ENCODE data around the gene ALPG. TPM values are rescaled to one million over a fixed set of nuclear protein-coding genes. Genes with fewer than 3 reads are reported as not detected.

ALPG gene
- total and polyA plus RNA-seq, 2 donors (not counting 1 experiment from before 2014, with no cell fraction given) = not detected

- H3K27ac ChIP-seq (ENCODE audit: low read length in 2 of 2) = no peak overlapping the region
- no peaks in the 10 kb centered on the region for H3K9me3 ChIP-seq (ENCODE audit: control extremely low read depth in 1 of 3, control insufficient read depth in 2 of 3, insufficient read depth in 1 of 3, low read length in 2 of 3)
- H3K9me3 Mint-ChIP-seq (ENCODE audit: insufficient read depth) = no peaks in the 10 kb centered on the region
- ChIA-PET CTCF (no interaction called here), POLR2A (no interaction called here)
- no peak overlapping the region for H3K4me3 Mint-ChIP-seq
- H3K27ac Mint-ChIP-seq = no peak overlapping the region
- H4K20me1 ChIP-seq (ENCODE audit: control insufficient read depth, insufficient read depth, low read length, poor library complexity, severe bottlenecking) = no peaks in the 10 kb centered on the region
- intact Hi-C loops (cut with micrococcal nuclease) = no loop called here
- no peak overlapping the region for H3K4me2 ChIP-seq (replicated peaks; ENCODE audit: low read depth, low read length, poor library complexity, severe bottlenecking)
- no peaks in the 10 kb centered on the region for H3K79me2 ChIP-seq (ENCODE audit: control insufficient read depth, insufficient read depth, low read length)
- peaks cover 2% of the 10 kb centered on the region for H3K4me1 Mint-ChIP-seq
- TF ChIP-seq EZH2 (IDR thresholded peaks at IDR 0.05; ENCODE audit: borderline replicate concordance, insufficient read depth, low read depth, low read length, poor library complexity, severe bottlenecking) = no peak
- no peaks in the 10 kb centered on the region for H3K27me3 ChIP-seq (replicated peaks in 1 of 4; ENCODE audit: control extremely low read depth in 1 of 4, control insufficient read depth in 3 of 4, insufficient read depth in 4 of 4, low read length in 3 of 4)
- H3K4me3 ChIP-seq (ENCODE audit: control extremely low read depth in 1 of 5, extremely low read depth in 1 of 5, insufficient read depth in 1 of 5, low read depth in 2 of 5, low read length in 4 of 5) = no peak overlapping the region
- no peaks in the 10 kb centered on the region for H3K36me3 ChIP-seq (replicated peaks in 1 of 2; ENCODE audit: control extremely low read depth in 1 of 2, control insufficient read depth in 1 of 2, extremely low read depth in 1 of 2, insufficient read depth in 2 of 2, low read length in 1 of 2)
- whole genome bisulfite sequencing (ENCODE audit: insufficient coverage) = 92% methylated on average over 9 of the region's 12 CpGs
- no peak for ATAC-seq (ENCODE audit: low read depth)
- no peak overlapping the region for H3K9ac ChIP-seq (ENCODE audit: low read length)
- no peak overlapping the region for H2AFZ ChIP-seq (ENCODE audit: insufficient read depth, low read depth, low read length, poor library complexity, severe bottlenecking)
- peaks cover 0 to 7% of the 10 kb centered on the region in 2 donors for H3K4me1 ChIP-seq (ENCODE audit: control insufficient read depth in 2 of 2, insufficient read depth in 2 of 2, low read length in 2 of 2)
- DNase-seq = no peak
- no peaks in the 10 kb centered on the region for H3K27me3 Mint-ChIP-seq
Measured at GRCh38 chr2:232375164-232375563, 31.5 kb upstream of the ALPG start.

- no peak overlapping the region for H3K4me3 Mint-ChIP-seq
- H3K9ac ChIP-seq (ENCODE audit: low read length) = no peak overlapping the region
- H3K27me3 Mint-ChIP-seq = no peaks in the 10 kb centered on the region
- TF ChIP-seq EZH2 (IDR thresholded peaks at IDR 0.05; ENCODE audit: borderline replicate concordance, insufficient read depth, low read depth, low read length, poor library complexity, severe bottlenecking) = no peak
- TF ChIP-seq CTCF (IDR thresholded peaks at IDR 0.05) = no peak
- no peaks in the 10 kb centered on the region for H3K79me2 ChIP-seq (ENCODE audit: control insufficient read depth, insufficient read depth, low read length)
- H3K36me3 ChIP-seq (replicated peaks in 1 of 2; ENCODE audit: control extremely low read depth in 1 of 2, control insufficient read depth in 1 of 2, extremely low read depth in 1 of 2, insufficient read depth in 2 of 2, low read length in 1 of 2) = no peaks in the 10 kb centered on the region
- 87% methylated on average over 3 of the region's 4 CpGs for WGBS (ENCODE audit: insufficient coverage)
- no peak overlapping the region for H3K27ac ChIP-seq (ENCODE audit: low read length in 2 of 2)
- no peak overlapping the region for H2AFZ ChIP-seq (ENCODE audit: insufficient read depth, low read depth, low read length, poor library complexity, severe bottlenecking)
- CTCF ChIA-PET = interaction anchor here (0.6 kb wide), 1 partner anchor 925 kb away, joined by 3 read pairs; no protein-coding TSS in a partner anchor
- ATAC-seq (ENCODE audit: low read depth) = no peak
- H3K9me3 ChIP-seq (ENCODE audit: control extremely low read depth in 1 of 3, control insufficient read depth in 2 of 3, insufficient read depth in 1 of 3, low read length in 2 of 3) = no peaks in the 10 kb centered on the region
- no peaks in the 10 kb centered on the region for H3K4me1 Mint-ChIP-seq
- intact Hi-C loops (cut with micrococcal nuclease) = no loop called here
- DNase-seq = no peak
- H3K9me3 Mint-ChIP-seq (ENCODE audit: insufficient read depth) = no peaks in the 10 kb centered on the region
- POLR2A ChIA-PET = no interaction called here
- no peak overlapping the region for H3K27ac Mint-ChIP-seq
- no peaks in the 10 kb centered on the region for H3K27me3 ChIP-seq (replicated peaks in 1 of 4; ENCODE audit: control extremely low read depth in 1 of 4, control insufficient read depth in 3 of 4, insufficient read depth in 4 of 4, low read length in 3 of 4)
- H3K4me1 ChIP-seq (ENCODE audit: control insufficient read depth in 2 of 2, insufficient read depth in 2 of 2, low read length in 2 of 2) = peaks cover 0 to 6% of the 10 kb centered on the region in 2 donors
- no peaks in the 10 kb centered on the region for H4K20me1 ChIP-seq (ENCODE audit: control insufficient read depth, insufficient read depth, low read length, poor library complexity, severe bottlenecking)
- H3K4me2 ChIP-seq (replicated peaks; ENCODE audit: low read depth, low read length, poor library complexity, severe bottlenecking) = no peak overlapping the region
- H3K4me3 ChIP-seq (ENCODE audit: control extremely low read depth in 1 of 5, extremely low read depth in 1 of 5, insufficient read depth in 1 of 5, low read depth in 2 of 5, low read length in 4 of 5) = no peak overlapping the region
Measured at GRCh38 chr2:232376260-232376659, 30.4 kb upstream of the ALPG start.
